ENCODE data around the gene TMEM263. TPM values are rescaled to one million over a fixed set of nuclear protein-coding genes. Genes with fewer than 3 reads are reported as not detected.

Gene TMEM263
- total RNA-seq, 3 donors from 2014 or later, result 28.8 to 44.2 (median 37.0) TPM

- no peaks in the 10 kb centered on the region for H3K36me3 ChIP-seq
- intact Hi-C loops (cut with DNase I; ENCODE audit: low total_unique reads), result no loop called here
- H3K4me3 ChIP-seq, result no peak overlapping the region
- no peaks in the 10 kb centered on the region for H3K27me3 ChIP-seq
- no peaks in the 10 kb centered on the region for H3K4me1 ChIP-seq
- DNase-seq (ENCODE audit: low spot score in 2 of 2), result no peak
- no peaks in the 10 kb centered on the region for H3K9me3 ChIP-seq
- TF ChIP-seq POLR2AphosphoS5 (IDR thresholded peaks at IDR 0.05), result no peak
- no peak for TF ChIP-seq POLR2A (IDR thresholded peaks at IDR 0.05)
- no peak overlapping the region for H3K27ac ChIP-seq
Observed at GRCh38 chr12:106947461-106947860, 8.2 kb upstream of the TMEM263 start.

DNA sequence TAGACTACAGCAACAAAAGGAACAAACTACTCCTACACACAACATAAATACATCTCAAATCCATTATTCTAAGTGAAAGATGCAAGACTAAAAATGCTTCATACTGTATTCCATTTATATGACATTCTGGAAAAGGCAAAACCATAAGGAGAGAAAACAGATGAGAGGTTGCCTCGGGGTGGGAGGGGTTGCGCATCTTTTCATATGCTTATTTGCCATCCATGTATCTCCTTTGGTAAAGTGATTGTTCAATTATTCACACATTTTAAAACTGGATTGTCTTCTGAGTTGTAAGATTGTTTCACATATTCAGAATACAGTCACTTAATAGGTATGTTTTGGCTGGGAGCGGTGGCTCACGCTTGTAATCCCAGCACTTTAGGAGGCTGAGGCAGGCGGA, 5.1 kb upstream of the TMEM263 start:
- intact Hi-C loops (cut with DNase I; ENCODE audit: low total_unique reads), result no loop called here
- TF ChIP-seq POLR2A (IDR thresholded peaks at IDR 0.05) (no peak), POLR2AphosphoS5 (IDR thresholded peaks at IDR 0.05) (no peak)
- TF ChIP-seq, protein P1, sequence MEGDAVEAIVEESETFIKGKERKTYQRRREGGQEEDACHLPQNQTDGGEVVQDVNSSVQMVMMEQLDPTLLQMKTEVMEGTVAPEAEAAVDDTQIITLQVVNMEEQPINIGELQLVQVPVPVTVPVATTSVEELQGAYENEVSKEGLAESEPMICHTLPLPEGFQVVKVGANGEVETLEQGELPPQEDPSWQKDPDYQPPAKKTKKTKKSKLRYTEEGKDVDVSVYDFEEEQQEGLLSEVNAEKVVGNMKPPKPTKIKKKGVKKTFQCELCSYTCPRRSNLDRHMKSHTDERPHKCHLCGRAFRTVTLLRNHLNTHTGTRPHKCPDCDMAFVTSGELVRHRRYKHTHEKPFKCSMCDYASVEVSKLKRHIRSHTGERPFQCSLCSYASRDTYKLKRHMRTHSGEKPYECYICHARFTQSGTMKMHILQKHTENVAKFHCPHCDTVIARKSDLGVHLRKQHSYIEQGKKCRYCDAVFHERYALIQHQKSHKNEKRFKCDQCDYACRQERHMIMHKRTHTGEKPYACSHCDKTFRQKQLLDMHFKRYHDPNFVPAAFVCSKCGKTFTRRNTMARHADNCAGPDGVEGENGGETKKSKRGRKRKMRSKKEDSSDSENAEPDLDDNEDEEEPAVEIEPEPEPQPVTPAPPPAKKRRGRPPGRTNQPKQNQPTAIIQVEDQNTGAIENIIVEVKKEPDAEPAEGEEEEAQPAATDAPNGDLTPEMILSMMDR (IDR thresholded peaks at IDR 0.05), result no peak

DNA sequence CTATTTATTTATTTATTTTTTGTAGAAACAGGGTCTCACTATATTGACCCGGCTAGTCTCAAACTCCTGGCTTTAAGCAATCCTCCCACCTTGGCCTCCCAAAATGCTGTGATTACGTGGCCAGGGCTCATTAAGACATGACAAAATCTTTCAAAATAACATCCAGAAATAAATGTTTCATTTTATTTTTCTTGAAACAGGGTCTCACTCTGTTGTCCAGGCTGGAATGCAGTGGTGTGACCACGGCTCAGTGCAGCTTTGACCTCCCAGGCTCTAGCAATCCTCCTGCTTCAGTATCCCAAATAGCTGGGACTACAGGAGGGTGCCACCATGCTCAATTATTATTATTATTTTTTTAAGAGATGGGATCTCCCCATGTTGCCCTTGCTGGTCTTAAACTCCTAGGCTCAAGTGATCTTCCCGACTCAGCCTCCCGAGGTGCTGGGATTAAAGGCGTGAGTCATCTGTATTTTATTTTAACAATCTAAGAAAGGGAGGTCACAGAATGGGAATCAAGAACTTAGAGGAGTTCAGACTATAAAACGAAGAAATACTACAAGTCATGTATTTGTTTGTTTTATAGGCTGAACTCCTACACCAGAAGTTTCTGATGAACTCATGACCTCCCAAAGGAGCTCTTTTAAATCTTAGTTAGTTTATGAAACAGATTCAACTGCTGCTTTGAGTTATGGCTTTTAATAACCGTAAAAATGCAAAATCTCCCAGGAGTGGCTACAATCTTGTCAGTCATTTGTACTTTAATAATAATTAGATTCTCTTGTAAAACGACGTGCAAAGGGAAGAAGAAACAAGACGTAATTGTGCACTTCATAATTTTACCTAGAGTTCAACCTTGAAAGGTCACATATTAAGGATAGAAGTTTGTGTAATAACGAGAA, 2.1 kb upstream of the TMEM263 start:
- Histone ChIP-seq H3K4me1 (peaks cover 0 to 15% of the 10 kb centered on the region in 2 donors), H3K27ac (no peak overlapping the region), H3K9me3 (no peaks in the 10 kb centered on the region), H3K27me3 (no peaks in the 10 kb centered on the region), H3K4me3 (peak overlapping the region in 1 of 3 donors; percentile 98), H3K36me3 (no peaks in the 10 kb centered on the region)
- no peak for DNase-seq (ENCODE audit: low spot score in 2 of 2)
- TF ChIP-seq, protein P1 (IDR thresholded peaks at IDR 0.05), result no peak
- TF ChIP-seq POLR2A (IDR thresholded peaks at IDR 0.05) (no peak), POLR2AphosphoS5 (IDR thresholded peaks at IDR 0.05) (no peak)
- intact Hi-C loops (cut with DNase I; ENCODE audit: low total_unique reads), result no loop called here

More for the DNA sequence above, 5.1 kb upstream of the TMEM263 start:
- Histone ChIP-seq H3K9me3 (no peaks in the 10 kb centered on the region), H3K36me3 (no peaks in the 10 kb centered on the region), H3K4me1 (peaks cover 0 to 5% of the 10 kb centered on the region in 2 donors), H3K27ac (no peak overlapping the region), H3K4me3 (no peak overlapping the region), H3K27me3 (no peaks in the 10 kb centered on the region)
- no peak for DNase-seq (ENCODE audit: low spot score in 2 of 2)

GRCh38 chr12:106954462-106955376, 988 bp upstream of the TMEM263 start:
- Histone ChIP-seq H3K27me3 (no peaks in the 10 kb centered on the region), H3K27ac (peak overlapping the region; percentile 99 to 100), H3K4me1 (peaks cover 0 to 15% of the 10 kb centered on the region in 2 donors), H3K36me3 (no peaks in the 10 kb centered on the region), H3K4me3 (peak overlapping the region; percentile 94 to 98 (median 95)), H3K9me3 (no peaks in the 10 kb centered on the region)
- TF ChIP-seq POLR2A (IDR thresholded peaks at IDR 0.05), result no peak
- TF ChIP-seq, protein P1 (IDR thresholded peaks at IDR 0.05), result no peak
- TF ChIP-seq POLR2AphosphoS5 (IDR thresholded peaks at IDR 0.05), result no peak
- intact Hi-C loops (cut with DNase I; ENCODE audit: low total_unique reads), result no loop called here
- DNase-seq (ENCODE audit: low spot score in 2 of 2), result peak in 1 of 2 donors; percentile 38

- peak overlapping the region; percentile 94 to 98 (median 95) for H3K4me3 ChIP-seq
- H3K4me1 ChIP-seq, result peaks cover 0 to 15% of the 10 kb centered on the region in 2 donors
- H3K27ac ChIP-seq, result peak overlapping the region; percentile 99 to 100
- no peaks in the 10 kb centered on the region for H3K9me3 ChIP-seq
- no peaks in the 10 kb centered on the region for H3K36me3 ChIP-seq
- TF ChIP-seq, protein P1 (IDR thresholded peaks at IDR 0.05), result no peak
- TF ChIP-seq POLR2AphosphoS5 (IDR thresholded peaks at IDR 0.05), result peak in 1 of 3 donors; percentile 72
- H3K27me3 ChIP-seq, result no peaks in the 10 kb centered on the region
- peak; percentile 54 to 62 for DNase-seq (ENCODE audit: low spot score in 2 of 2)
- intact Hi-C loops (cut with DNase I; ENCODE audit: low total_unique reads), result no loop called here
Observed at GRCh38 chr12:106956048-106956578, 406 bp downstream of the TMEM263 start.

All from breast epithelium (tissue), 4 donors.